ENCODE results near the gene ST8SIA1. TPM values are rescaled to one million over a fixed set of nuclear protein-coding genes. Genes with fewer than 3 reads are reported as not detected.

The ST8SIA1 gene
- total RNA-seq, 1 donor from 2014 or later: 0.21 TPM

DNA sequence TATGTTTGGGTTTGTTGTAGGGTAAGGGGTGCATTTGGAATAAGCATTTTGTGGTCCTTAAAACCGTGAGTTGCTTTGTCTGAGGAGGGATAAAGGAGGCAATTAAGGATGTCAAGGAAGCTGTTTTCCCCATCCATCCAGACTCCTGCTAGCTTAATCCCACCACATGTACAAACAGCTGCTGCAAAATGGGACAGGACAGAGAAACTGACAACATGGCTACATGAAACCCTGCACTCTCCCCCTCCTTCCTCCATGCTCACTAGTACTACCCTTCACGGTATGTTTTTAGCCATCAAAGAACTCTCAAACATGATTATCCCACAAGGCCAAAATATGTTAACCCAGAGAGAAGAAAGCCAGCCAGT lies 20.6 kb downstream of the ST8SIA1 start:
- peaks cover 12% of the 10 kb centered on the region for H3K27me3 Mint-ChIP-seq
- H3K36me3 Mint-ChIP-seq (ENCODE audit: low read depth): no peaks in the 10 kb centered on the region
- no peak overlapping the region for H3K27ac Mint-ChIP-seq
- DNase-seq: peak; percentile 27
- no peak overlapping the region for H3K4me3 Mint-ChIP-seq
- intact Hi-C loops (cut with micrococcal nuclease): no loop called here
- H3K9me3 Mint-ChIP-seq: no peaks in the 10 kb centered on the region
- H3K4me1 Mint-ChIP-seq: no peaks in the 10 kb centered on the region

DNA sequence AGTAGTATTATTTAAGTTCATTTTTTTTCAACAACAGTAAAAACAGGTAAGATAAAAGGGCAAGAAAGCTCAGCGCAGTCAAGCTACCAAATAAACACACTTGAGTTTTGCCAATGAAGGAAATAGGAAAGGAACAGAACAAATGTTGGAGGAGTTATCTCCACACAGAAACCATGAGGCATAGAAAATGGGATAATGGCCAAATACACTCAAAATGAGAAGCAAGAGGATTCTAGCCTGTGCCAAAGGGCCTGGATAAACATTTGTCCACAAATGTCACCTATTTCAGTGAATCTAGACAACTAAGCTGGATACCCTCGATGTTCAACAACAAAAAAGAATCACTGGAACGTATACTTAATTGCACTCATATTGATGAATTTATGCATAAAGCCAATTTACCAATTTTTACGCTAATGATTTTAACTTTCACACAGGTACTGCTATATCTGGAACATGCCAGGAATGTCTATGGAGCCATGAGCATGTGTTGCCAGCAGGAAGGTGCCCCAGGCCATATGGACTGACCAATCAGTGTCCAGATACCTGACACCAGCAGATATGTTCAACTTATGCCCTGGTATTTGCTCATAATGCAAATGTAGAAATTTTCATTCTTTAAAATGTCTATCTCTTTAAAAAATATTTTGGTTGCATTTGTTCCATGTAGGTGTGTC lies 21.1 kb downstream of the ST8SIA1 start:
- intact Hi-C loops (cut with micrococcal nuclease): no loop called here

DNA sequence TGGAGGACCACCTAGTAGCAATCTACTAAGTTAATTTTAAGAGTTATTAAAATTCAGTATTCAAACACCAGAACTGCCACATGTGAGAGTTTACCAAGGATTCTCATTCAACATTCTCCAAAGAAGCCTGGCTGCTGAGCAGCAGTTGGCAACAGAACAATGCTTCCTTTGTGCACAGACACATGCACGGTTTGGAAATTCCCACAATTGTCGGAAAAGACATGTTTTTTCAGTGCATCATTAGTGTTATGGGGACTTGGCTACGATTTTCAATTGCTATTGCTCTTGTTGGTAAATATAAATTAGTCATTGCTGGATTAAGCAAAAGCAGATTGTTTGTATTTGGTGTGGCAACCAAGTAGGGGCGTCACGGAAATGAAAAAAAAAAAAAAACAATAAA lies 22.2 kb downstream of the ST8SIA1 start:
- intact Hi-C loops (cut with micrococcal nuclease): no loop called here
- H3K4me1 Mint-ChIP-seq: no peaks in the 10 kb centered on the region
- no peak overlapping the region for H3K4me3 Mint-ChIP-seq
- peaks cover 4% of the 10 kb centered on the region for H3K9me3 Mint-ChIP-seq
- H3K27ac Mint-ChIP-seq: no peak overlapping the region
- peaks cover 18% of the 10 kb centered on the region for H3K27me3 Mint-ChIP-seq
- peak; percentile 34 for DNase-seq
- no peaks in the 10 kb centered on the region for H3K36me3 Mint-ChIP-seq (ENCODE audit: low read depth)

More for the DNA sequence above, 21.1 kb downstream of the ST8SIA1 start:
- H3K27ac Mint-ChIP-seq: no peak overlapping the region
- H3K9me3 Mint-ChIP-seq: peaks cover 4% of the 10 kb centered on the region
- H3K4me3 Mint-ChIP-seq: no peak overlapping the region
- H3K36me3 Mint-ChIP-seq (ENCODE audit: low read depth): no peaks in the 10 kb centered on the region
- peak; percentile 32 for DNase-seq
- H3K4me1 Mint-ChIP-seq: no peaks in the 10 kb centered on the region
- H3K27me3 Mint-ChIP-seq: peaks cover 14% of the 10 kb centered on the region

DNA sequence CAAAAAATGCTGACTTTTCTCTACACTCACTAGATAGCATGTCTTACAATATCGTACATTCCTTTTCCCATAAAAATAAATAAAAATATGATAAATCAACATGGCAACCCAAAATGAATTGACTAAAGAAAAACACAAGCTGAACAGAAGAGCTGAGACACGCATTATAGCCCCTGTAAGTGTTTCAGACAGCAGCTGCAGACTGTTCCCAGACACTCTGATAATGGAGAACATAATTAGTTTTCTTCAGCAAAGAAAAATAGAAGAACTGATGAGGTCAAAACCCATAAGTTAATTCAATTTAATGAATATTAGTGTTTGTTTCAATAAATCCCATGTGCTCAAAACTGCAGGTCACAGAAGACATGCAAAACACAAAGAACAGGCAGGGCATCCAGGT lies 23.8 kb downstream of the ST8SIA1 start:
- no peaks in the 10 kb centered on the region for H3K36me3 Mint-ChIP-seq (ENCODE audit: low read depth)
- intact Hi-C loops (cut with micrococcal nuclease): no loop called here
- H3K27ac Mint-ChIP-seq: no peak overlapping the region
- H3K9me3 Mint-ChIP-seq: peaks cover 4% of the 10 kb centered on the region
- peaks cover 16% of the 10 kb centered on the region for H3K27me3 Mint-ChIP-seq
- no peak overlapping the region for H3K4me3 Mint-ChIP-seq
- no peaks in the 10 kb centered on the region for H3K4me1 Mint-ChIP-seq
- peak; percentile 15 for DNase-seq

DNA sequence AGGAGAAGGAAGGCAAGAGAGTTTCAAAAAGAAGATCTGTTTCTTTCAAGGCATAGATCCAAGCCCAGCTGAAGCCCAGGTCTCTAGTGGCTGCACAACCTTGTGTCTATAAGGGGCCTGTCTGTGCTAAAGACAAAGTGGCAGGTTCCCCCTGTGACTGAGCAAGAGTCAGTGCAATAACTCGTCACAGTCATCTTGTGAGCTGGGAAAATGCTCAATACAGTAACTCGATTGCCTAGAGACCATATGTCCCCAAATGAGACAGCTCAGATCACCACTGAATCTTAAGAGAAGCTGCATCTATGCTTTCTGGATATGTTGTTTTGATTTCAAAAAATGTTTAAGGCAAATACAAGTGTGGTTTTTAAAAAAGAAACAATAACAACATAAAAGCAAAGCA lies 24.2 kb downstream of the ST8SIA1 start:
- intact Hi-C loops (cut with micrococcal nuclease): no loop called here
- peak; percentile 27 for DNase-seq

DNA sequence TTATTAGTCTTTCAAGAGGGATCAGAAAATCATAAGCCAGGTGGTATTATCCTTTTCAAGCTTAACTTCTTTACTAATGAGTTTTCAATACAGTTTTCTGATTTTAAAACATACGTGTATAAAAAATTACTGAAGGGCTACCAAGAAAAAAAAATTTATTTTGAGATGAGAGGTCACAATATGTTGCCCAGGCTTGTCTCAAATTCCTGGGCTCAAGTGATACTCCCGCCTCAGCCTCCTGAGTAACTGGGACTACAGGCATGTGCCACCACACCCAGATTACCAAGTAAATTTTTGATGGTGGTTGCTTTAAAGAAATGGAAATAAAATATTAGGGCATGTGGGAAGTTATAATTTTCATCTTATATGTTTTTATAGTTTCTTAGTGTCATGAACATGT lies 26.7 kb downstream of the ST8SIA1 start:
- DNase-seq: peak; percentile 11
- H3K4me3 Mint-ChIP-seq: no peak overlapping the region
- no peak overlapping the region for H3K27ac Mint-ChIP-seq
- H3K4me1 Mint-ChIP-seq: no peaks in the 10 kb centered on the region
- H3K27me3 Mint-ChIP-seq: peaks cover 7% of the 10 kb centered on the region
- intact Hi-C loops (cut with micrococcal nuclease): no loop called here
- H3K9me3 Mint-ChIP-seq: peaks cover 4% of the 10 kb centered on the region
- no peaks in the 10 kb centered on the region for H3K36me3 Mint-ChIP-seq (ENCODE audit: low read depth)

More for the DNA sequence above, 24.2 kb downstream of the ST8SIA1 start:
- H3K4me1 Mint-ChIP-seq: no peaks in the 10 kb centered on the region
- H3K27ac Mint-ChIP-seq: no peak overlapping the region
- peaks cover 13% of the 10 kb centered on the region for H3K27me3 Mint-ChIP-seq
- H3K36me3 Mint-ChIP-seq (ENCODE audit: low read depth): no peaks in the 10 kb centered on the region
- H3K4me3 Mint-ChIP-seq: no peak overlapping the region
- peaks cover 4% of the 10 kb centered on the region for H3K9me3 Mint-ChIP-seq

DNA sequence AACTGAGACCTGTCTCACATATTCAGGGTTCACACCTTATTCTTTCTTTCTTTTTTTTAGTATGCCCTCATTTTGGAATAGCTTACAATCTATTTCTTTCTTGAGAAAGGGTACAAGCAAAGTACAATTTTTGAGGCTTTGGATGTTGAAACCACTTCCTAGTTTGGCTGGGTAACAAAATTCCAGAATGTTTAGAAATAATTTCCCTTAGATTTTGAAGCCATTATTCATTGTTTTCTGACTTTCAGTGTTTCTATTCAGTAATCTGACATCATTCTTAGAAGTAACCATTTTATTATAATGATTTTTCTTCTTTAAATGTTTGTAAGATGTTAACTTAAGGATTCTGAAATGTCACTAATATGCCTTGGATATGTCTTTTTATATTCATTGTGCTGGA lies 28.2 kb downstream of the ST8SIA1 start:
- H3K36me3 Mint-ChIP-seq (ENCODE audit: low read depth): no peaks in the 10 kb centered on the region
- no peaks in the 10 kb centered on the region for H3K4me1 Mint-ChIP-seq
- H3K4me3 Mint-ChIP-seq: no peak overlapping the region
- intact Hi-C loops (cut with micrococcal nuclease): no loop called here
- no peak overlapping the region for H3K27ac Mint-ChIP-seq
- peaks cover 7% of the 10 kb centered on the region for H3K27me3 Mint-ChIP-seq
- H3K9me3 Mint-ChIP-seq: peaks cover 8% of the 10 kb centered on the region
- no peak for DNase-seq

DNA sequence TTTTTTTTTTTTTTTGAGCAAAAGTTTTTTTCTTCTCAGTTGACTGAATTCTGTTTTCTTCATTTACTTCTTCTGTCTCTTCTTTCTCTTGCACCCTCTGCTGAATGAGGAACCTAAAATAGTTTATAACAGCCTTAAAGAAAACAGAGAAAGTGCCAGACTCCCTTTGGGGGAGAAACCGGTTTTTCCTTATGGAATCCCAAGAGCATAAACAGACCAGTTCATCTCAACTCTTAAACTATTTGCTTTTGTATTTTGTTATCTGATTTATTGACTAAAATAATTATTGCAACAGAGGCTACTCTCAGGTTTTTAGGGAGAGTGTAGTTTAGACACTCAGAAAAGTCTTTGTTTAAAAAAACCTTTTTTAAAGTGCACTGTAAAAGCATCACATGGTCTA lies 30.2 kb downstream of the ST8SIA1 start:
- peaks cover 6% of the 10 kb centered on the region for H3K27me3 Mint-ChIP-seq
- DNase-seq: no peak
- H3K27ac Mint-ChIP-seq: no peak overlapping the region
- intact Hi-C loops (cut with micrococcal nuclease): no loop called here
- no peaks in the 10 kb centered on the region for H3K4me1 Mint-ChIP-seq
- H3K9me3 Mint-ChIP-seq: peaks cover 11% of the 10 kb centered on the region
- no peaks in the 10 kb centered on the region for H3K36me3 Mint-ChIP-seq (ENCODE audit: low read depth)
- no peak overlapping the region for H3K4me3 Mint-ChIP-seq

DNA sequence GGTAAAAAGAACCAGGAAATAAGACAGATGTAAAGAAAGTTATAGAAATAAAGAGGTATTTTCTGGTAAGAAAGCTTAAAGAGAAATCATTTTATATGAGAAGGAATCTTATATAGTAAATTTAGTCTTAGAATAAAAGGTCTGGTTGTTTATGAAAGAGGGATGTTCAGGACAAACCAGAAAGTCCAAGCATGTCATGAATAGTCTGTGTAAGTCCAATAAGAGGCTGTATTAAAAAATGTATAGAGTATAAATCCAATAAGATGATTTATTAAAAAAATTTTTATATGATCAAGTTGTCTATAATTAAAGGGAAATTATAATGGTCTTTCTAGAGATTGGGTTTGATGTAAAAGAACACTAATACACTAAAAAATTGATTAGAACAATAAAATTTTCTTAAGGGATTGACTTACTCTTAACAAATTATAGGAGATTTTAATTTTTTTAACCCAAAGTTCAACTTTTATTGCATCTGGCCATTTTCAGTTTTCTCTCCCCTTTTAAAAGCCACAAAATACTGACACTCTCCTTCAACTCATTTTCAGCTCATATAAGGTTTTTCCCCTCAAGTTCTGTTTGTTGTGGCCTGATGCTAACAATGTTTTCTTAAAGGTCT lies 35.1 kb downstream of the ST8SIA1 start:
- Mint-ChIP-seq H3K4me1 (no peaks in the 10 kb centered on the region), H3K9me3 (peaks cover 23% of the 10 kb centered on the region), H3K27ac (no peak overlapping the region), H3K27me3 (no peaks in the 10 kb centered on the region), H3K4me3 (no peak overlapping the region), H3K36me3 (ENCODE audit: low read depth) (no peaks in the 10 kb centered on the region)
- DNase-seq: no peak
- intact Hi-C loops (cut with micrococcal nuclease): no loop called here

DNA sequence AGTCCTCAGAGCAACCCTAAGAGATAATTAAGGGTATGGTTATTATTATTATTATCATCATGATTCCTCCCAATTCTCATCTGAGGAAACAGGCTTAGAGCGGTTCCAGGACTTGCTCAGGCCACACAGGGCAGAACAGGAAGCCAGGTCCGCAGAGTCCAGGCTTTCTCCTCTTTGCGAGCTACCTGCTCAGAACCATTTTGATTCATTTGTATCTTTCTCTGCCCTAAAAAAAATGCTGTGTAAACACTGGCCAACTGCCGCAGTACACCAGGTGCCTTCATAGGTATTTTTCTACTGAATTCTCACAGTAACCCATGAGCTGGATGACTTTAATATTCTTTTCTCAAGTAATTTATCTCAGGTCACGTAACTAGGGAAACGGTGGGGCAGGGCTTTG lies 45.3 kb downstream of the ST8SIA1 start:
- no peak overlapping the region for H3K27ac Mint-ChIP-seq
- intact Hi-C loops (cut with micrococcal nuclease): no loop called here
- no peaks in the 10 kb centered on the region for H3K9me3 Mint-ChIP-seq
- H3K4me3 Mint-ChIP-seq: no peak overlapping the region
- DNase-seq: no peak
- no peaks in the 10 kb centered on the region for H3K36me3 Mint-ChIP-seq (ENCODE audit: low read depth)
- peaks cover 2% of the 10 kb centered on the region for H3K27me3 Mint-ChIP-seq
- peaks cover 14% of the 10 kb centered on the region for H3K4me1 Mint-ChIP-seq

DNA sequence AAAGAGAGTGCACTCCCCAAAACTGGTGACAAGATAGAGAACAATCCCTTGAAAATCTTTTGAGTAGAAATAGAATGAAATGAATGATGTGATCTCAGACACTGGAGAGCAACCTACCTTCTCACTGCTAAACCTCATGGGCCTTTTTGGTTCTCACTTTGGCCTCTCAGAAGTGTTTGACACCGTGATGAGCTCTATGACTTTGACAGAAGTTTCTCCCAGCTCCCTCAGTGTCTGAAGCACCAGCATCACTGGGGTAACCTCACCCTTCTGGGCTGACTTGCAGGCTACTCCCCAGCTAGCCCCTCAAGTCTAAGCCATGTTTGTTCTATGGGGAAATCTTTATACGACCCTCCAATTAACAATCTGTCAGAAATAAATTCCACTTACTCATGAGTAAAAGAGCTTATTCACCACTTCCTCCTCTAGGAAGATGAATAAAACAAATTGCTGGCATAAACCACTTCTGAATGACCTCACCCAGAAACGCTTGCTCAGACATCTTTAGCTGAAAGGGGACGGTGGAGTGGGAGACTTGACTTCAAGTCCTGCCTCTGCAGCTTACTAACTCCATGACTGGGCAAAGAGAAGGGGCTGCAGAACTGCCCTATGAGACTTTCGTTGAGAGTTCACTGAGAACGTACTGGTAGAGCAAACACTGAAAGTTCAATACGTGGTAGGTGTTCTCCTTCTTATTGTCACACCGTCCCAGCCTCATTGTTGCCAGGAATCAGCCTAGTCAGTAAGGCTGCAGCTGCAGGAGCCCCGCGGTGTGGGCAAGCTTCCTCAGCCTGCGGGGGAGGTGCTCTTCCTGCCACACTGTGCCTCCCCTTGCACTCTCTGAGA lies 46.5 kb downstream of the ST8SIA1 start:
- Mint-ChIP-seq H3K27ac (peak overlapping the region; percentile 29), H3K27me3 (peaks cover 4% of the 10 kb centered on the region), H3K4me3 (peak overlapping the region; percentile 42), H3K4me1 (peaks cover 14% of the 10 kb centered on the region), H3K9me3 (no peaks in the 10 kb centered on the region), H3K36me3 (ENCODE audit: low read depth) (no peaks in the 10 kb centered on the region)
- intact Hi-C loops (cut with micrococcal nuclease): no loop called here
- peak; percentile 58 for DNase-seq

DNA sequence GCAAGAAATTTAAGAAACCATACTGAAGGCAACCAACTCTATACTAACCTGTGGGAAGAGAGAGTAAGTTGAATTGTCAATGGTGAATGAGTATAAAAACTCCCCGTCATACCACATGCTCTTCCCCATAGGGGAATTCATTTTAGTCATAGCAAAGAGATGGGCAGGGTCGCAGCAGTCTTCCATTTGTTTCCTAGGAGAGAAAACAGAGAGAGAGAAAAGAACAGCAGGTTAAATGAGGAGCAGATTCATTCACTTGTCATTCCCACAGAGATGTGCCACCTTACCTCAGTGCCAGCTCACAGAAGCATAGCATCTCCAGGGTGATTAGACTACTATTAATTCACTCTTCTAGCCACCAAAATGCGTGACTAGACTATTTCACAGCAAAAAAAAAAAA lies 47.4 kb downstream of the ST8SIA1 start:
- H3K27me3 Mint-ChIP-seq: peaks cover 4% of the 10 kb centered on the region
- H3K4me1 Mint-ChIP-seq: peaks cover 14% of the 10 kb centered on the region
- no peaks in the 10 kb centered on the region for H3K36me3 Mint-ChIP-seq (ENCODE audit: low read depth)
- DNase-seq: no peak
- H3K4me3 Mint-ChIP-seq: no peak overlapping the region
- intact Hi-C loops (cut with micrococcal nuclease): no loop called here
- no peaks in the 10 kb centered on the region for H3K9me3 Mint-ChIP-seq
- H3K27ac Mint-ChIP-seq: no peak overlapping the region

DNA sequence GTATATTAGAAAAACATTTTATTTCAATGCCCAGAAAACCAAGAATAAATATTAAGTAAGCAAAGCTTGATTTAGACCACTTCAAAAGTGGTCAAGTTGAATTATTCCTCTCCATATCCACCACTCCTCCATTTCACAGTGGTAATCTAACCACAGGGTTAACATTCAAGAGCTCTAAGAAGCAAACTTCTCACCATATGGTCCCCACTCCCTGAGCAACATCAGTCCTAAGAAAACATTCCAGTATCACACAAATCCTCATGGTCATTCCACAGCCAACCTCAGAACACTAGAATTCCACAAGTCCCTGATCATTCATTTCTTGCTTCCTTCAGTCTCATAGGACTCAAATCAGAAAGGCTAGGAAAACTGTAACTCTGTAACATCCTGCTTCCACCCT lies 47.9 kb downstream of the ST8SIA1 start:
- Mint-ChIP-seq H3K9me3 (no peaks in the 10 kb centered on the region), H3K27ac (no peak overlapping the region), H3K4me3 (no peak overlapping the region), H3K36me3 (ENCODE audit: low read depth) (no peaks in the 10 kb centered on the region), H3K27me3 (peaks cover 4% of the 10 kb centered on the region), H3K4me1 (peaks cover 14% of the 10 kb centered on the region)
- DNase-seq: no peak
- intact Hi-C loops (cut with micrococcal nuclease): no loop called here

DNA sequence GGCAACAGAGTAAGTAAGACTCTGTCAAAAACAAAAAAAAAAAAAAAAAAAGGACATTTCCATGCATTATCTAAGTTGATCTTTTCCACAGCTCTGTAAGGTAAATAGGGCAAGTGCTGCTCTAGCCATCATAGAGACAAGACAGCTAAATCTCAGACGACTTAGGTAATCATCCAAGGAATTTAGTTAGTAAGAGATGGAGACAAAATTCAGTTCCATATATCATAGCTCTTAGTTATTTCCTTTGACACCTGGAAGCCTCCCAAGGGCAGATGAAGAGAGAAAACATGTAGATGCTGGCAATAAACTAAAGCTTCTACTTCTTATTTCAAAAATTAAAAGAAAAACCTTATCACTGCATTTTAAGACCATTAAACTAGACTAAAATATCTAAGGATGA lies 48.7 kb downstream of the ST8SIA1 start:
- DNase-seq: no peak
- Mint-ChIP-seq H3K36me3 (ENCODE audit: low read depth) (no peaks in the 10 kb centered on the region), H3K27me3 (peaks cover 4% of the 10 kb centered on the region), H3K4me1 (peaks cover 14% of the 10 kb centered on the region), H3K27ac (no peak overlapping the region), H3K9me3 (no peaks in the 10 kb centered on the region), H3K4me3 (no peak overlapping the region)
- intact Hi-C loops (cut with micrococcal nuclease): no loop called here
